Left ventricle myocardium inferior (tissue), 1 donor: ENCODE results near the gene FGF16. TPM values are rescaled to one million over a fixed set of nuclear protein-coding genes. Genes with fewer than 3 reads are reported as not detected.

Experiments used
- DNase-seq: peaks from one replicate; pipeline ENCODE4 v3.0.0-alpha.2; 2020
- H3K27ac ChIP-seq: fragments of 200-600 bp; replicated peaks from 2 replicates; pipeline ENCODE4 v1.8.0; 2021
- H3K27me3 ChIP-seq: fragments of 200-600 bp; 2 replicates; pipeline ENCODE4 v1.8.0; 2021; ENCODE audit warnings: low read depth
- H3K36me3 ChIP-seq: fragments of 200-600 bp; 2 replicates; pipeline ENCODE4 v1.8.0; 2021
- H3K4me1 ChIP-seq: fragments of 200-600 bp; 2 replicates; pipeline ENCODE4 v1.8.0; 2021
- H3K4me3 ChIP-seq: fragments of 200-600 bp; 2 replicates; pipeline ENCODE4 v1.8.0; 2021; ENCODE audit warnings: mild to moderate bottlenecking, moderate library complexity
- H3K9me3 ChIP-seq: fragments of 200-600 bp; replicated peaks from 2 replicates; pipeline ENCODE4 v1.8.0; 2021
- intact Hi-C: fragments of 100-400 bp; cut with micrococcal nuclease; formaldehyde crosslinking; loops from one replicate; pipeline ENCODE4 v1.11.0; 2022
- total RNA-seq: library from RNA; stranded (reverse); fragmentation: NEBNext Ultra II Directional; extraction: Animal tissue kit (Norgen Biotek cat#: 25700); gene quantifications from one replicate; pipeline ENCODE4 v1.2.1, GENCODE V29; 2021
- TF ChIP-seq, protein P1 (sequence below): fragments of 200-600 bp; IDR thresholded peaks from 2 replicates; pipeline ENCODE4 v1.8.0; 2021; ENCODE audit warnings: antibody characterized with exemption, mild to moderate bottlenecking, borderline replicate concordance
- donor health status: DM: no; HTN: yes; CAD: no; lungs with severe emphysema.

Gene FGF16
- total RNA-seq, 1 donor from 2014 or later, result 0.14 TPM

- H3K27me3 ChIP-seq, result no peaks in the 10 kb centered on the region
- intact Hi-C loops, result no loop called here
- H3K9me3 ChIP-seq, result peaks cover 4% of the 10 kb centered on the region
- H3K36me3 ChIP-seq, result no peaks in the 10 kb centered on the region
- H3K27ac ChIP-seq, result no peak overlapping the region
- no peak for DNase-seq
- TF ChIP-seq, protein P1, sequence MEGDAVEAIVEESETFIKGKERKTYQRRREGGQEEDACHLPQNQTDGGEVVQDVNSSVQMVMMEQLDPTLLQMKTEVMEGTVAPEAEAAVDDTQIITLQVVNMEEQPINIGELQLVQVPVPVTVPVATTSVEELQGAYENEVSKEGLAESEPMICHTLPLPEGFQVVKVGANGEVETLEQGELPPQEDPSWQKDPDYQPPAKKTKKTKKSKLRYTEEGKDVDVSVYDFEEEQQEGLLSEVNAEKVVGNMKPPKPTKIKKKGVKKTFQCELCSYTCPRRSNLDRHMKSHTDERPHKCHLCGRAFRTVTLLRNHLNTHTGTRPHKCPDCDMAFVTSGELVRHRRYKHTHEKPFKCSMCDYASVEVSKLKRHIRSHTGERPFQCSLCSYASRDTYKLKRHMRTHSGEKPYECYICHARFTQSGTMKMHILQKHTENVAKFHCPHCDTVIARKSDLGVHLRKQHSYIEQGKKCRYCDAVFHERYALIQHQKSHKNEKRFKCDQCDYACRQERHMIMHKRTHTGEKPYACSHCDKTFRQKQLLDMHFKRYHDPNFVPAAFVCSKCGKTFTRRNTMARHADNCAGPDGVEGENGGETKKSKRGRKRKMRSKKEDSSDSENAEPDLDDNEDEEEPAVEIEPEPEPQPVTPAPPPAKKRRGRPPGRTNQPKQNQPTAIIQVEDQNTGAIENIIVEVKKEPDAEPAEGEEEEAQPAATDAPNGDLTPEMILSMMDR, result no peak
- no peaks in the 10 kb centered on the region for H3K4me1 ChIP-seq
- H3K4me3 ChIP-seq, result no peak overlapping the region
Observed at GRCh38 chrX:77415882-77416281, 31.3 kb upstream of the FGF16 start.

DNA sequence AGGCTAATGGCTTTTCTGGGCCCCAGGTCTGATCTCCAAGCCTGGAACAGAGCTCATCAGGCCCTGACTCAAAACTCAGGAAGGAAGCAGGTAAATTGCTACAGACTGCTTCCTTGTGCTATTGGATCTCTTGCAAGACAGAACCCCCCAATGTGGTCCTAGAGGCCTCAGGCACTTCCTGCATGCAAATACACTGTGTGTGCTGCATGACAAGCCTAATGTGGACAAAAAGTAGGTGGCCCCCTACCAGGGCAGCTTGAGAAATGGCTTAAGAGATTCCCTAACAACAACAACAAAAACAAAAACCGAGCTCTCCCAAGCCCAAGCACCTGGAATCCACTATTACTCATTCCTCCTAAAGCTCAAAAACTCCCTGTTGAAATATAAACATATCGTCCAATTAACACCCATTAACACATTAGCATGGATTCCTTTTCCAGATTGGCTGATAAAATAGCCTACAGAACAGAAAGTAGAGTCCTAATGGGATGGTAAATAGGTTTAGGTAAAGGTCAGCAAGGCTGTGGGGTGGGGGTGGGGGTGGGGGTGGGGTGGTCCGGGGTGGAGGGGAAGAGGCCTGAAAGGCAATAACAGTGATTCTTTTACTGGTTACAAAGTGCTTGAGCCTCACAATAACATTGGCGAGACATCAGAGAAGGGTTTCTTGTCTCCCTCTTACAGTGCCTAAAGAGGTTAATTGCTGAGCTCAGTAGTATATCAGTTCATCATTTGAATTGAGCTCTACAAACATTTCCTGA, 24.1 kb upstream of the FGF16 start:
- H3K36me3 ChIP-seq, result no peaks in the 10 kb centered on the region
- TF ChIP-seq, protein P1, result no peak
- peaks cover 4% of the 10 kb centered on the region for H3K9me3 ChIP-seq
- H3K27me3 ChIP-seq, result no peaks in the 10 kb centered on the region
- intact Hi-C loops, result no loop called here
- H3K4me3 ChIP-seq, result no peak overlapping the region
- H3K27ac ChIP-seq, result no peak overlapping the region
- DNase-seq, result no peak
- H3K4me1 ChIP-seq, result no peaks in the 10 kb centered on the region

- Histone ChIP-seq H3K4me1 (no peaks in the 10 kb centered on the region), H3K27ac (peak overlapping the region; percentile 16), H3K27me3 (no peaks in the 10 kb centered on the region), H3K36me3 (no peaks in the 10 kb centered on the region), H3K9me3 (no peaks in the 10 kb centered on the region), H3K4me3 (no peak overlapping the region)
- no peak for DNase-seq
- intact Hi-C loops, result no loop called here
- TF ChIP-seq, protein P1, result no peak
Observed at GRCh38 chrX:77426811-77427210, 20.4 kb upstream of the FGF16 start.

GRCh38 chrX:77427611-77428010, 19.6 kb upstream of the FGF16 start:
- no peak overlapping the region for H3K4me3 ChIP-seq
- H3K27ac ChIP-seq, result peak overlapping the region; percentile 16
- no peaks in the 10 kb centered on the region for H3K4me1 ChIP-seq
- no peak for DNase-seq
- no peaks in the 10 kb centered on the region for H3K36me3 ChIP-seq
- no peaks in the 10 kb centered on the region for H3K27me3 ChIP-seq
- intact Hi-C loops, result no loop called here
- H3K9me3 ChIP-seq, result no peaks in the 10 kb centered on the region
- TF ChIP-seq, protein P1, result no peak

DNA sequence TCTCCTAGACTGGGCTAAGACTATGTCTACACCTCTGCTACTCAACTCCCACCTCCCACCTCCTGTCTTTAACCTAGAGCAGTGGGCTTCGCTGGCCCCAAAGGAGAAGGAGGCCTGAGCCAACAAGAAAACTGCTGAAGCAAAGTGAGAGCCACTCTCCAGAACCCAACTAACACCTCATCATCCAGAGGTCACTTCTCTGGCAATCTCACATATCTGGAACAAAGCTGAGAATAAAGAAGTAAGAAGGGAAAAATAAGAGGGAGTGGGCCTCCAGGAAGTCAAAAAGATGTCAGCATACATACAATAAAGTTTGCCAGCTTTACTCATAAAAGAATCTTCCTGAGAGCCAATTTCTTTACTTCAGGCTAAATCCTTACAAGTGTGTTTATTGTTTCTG, 18.6 kb upstream of the FGF16 start:
- Histone ChIP-seq H3K27ac (no peak overlapping the region), H3K9me3 (no peaks in the 10 kb centered on the region)
- TF ChIP-seq, protein P1, result no peak

More for the DNA sequence above, 18.6 kb upstream of the FGF16 start:
- DNase-seq, result no peak
- Histone ChIP-seq H3K36me3 (no peaks in the 10 kb centered on the region), H3K27me3 (no peaks in the 10 kb centered on the region), H3K4me1 (no peaks in the 10 kb centered on the region), H3K4me3 (no peak overlapping the region)
- intact Hi-C loops, result no loop called here
